Activated CD4-positive, alpha-beta T cell treated with anti-CD3 and anti-CD28 coated beads, Interleukin-2, amount 10 ng/mL, durations not matched to agents 24 days and 14 days (primary cell): ENCODE results near the gene LPAR5. TPM values are rescaled to one million over a fixed set of nuclear protein-coding genes. Genes with fewer than 3 reads are reported as not detected.
A peak's percentile ranks its signal among the peaks of the same experiment; 100 is the strongest.

Source experiments
- DNase-seq: peaks from one replicate; pipeline ENCODE4 v3.0.0; 2022
- H3K27ac Mint-ChIP-seq: one replicate; pipeline ENCODE4 v1.8.0; 2022; ENCODE audit warnings: mild to moderate bottlenecking, mixed read lengths
- H3K27me3 Mint-ChIP-seq: one replicate; pipeline ENCODE4 v1.8.0; 2022; ENCODE audit warnings: mixed read lengths
- H3K36me3 Mint-ChIP-seq: one replicate; pipeline ENCODE4 v1.8.0; 2022; ENCODE audit warnings: low read depth, mild to moderate bottlenecking, mixed read lengths
- H3K4me1 Mint-ChIP-seq: one replicate; pipeline ENCODE4 v1.8.0; 2021; ENCODE audit warnings: mixed read lengths
- H3K4me3 Mint-ChIP-seq: one replicate; pipeline ENCODE4 v1.8.0; 2022; ENCODE audit warnings: mild to moderate bottlenecking, moderate library complexity, mixed read lengths
- H3K9me3 Mint-ChIP-seq: one replicate; pipeline ENCODE4 v1.8.0; 2021; ENCODE audit warnings: mixed read lengths
- intact Hi-C: fragments of 100-400 bp; cut with micrococcal nuclease; formaldehyde crosslinking; loops from one replicate; pipeline ENCODE4 v1.15.1; 2023
- total RNA-seq: library from RNA; stranded (reverse); gene quantifications from 2 replicates; pipeline ENCODE4 v1.2.3, GENCODE V29; 2022

LPAR5 gene
- total RNA-seq, 1 donor from 2014 or later, result 4.2 TPM

GRCh38 chr12:6575648-6576047 lies 60.1 kb downstream of the LPAR5 start:
- Mint-ChIP-seq H3K27me3 (no peaks in the 10 kb centered on the region), H3K4me3 (no peak overlapping the region), H3K4me1 (peaks cover 17% of the 10 kb centered on the region), H3K36me3 (peaks cover 67% of the 10 kb centered on the region), H3K9me3 (no peaks in the 10 kb centered on the region), H3K27ac (peak overlapping the region; percentile 51)
- no peak for DNase-seq
- intact Hi-C loops, result no loop called here

DNA sequence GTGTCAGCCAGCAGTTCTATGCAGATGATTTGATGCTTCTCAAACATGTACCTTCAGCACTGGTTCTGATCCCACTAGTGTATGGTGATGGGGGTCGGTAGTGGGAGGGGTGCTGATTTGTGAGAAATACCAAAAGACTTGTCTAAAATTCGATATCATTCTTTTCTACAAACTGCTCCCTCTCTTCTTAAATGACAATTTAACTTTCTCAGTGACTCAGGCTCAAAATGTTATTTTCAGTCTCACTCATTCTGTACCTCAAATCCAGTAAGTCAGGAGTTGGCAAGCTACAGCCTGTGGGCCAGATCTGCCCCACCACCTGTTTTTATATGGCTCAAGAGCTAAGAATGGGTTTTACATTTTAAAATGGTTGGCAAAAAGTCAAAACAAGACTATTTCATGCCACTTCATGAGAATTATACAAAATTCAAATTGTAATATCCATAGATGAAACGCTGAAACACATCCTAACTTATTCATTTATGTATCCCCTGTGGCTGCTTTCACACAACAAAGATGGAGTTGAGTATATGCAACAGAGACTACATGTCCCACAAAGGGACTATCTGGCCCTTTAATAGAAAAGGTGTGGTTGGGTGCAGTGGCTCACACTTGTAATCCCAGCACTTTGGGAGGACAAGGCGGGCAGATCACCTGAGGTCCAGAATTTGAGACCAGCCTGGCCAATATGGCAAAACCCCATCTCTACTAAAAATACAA lies 61.0 kb downstream of the LPAR5 start:
- intact Hi-C loops, result no loop called here
- H3K9me3 Mint-ChIP-seq, result no peaks in the 10 kb centered on the region
- peak overlapping the region; percentile 9 for H3K27ac Mint-ChIP-seq
- H3K4me1 Mint-ChIP-seq, result peaks cover 17% of the 10 kb centered on the region
- no peak for DNase-seq
- H3K27me3 Mint-ChIP-seq, result no peaks in the 10 kb centered on the region
- H3K36me3 Mint-ChIP-seq, result peaks cover 70% of the 10 kb centered on the region
- no peak overlapping the region for H3K4me3 Mint-ChIP-seq

- DNase-seq, result no peak
- Mint-ChIP-seq H3K27ac (no peak overlapping the region), H3K9me3 (no peaks in the 10 kb centered on the region), H3K27me3 (no peaks in the 10 kb centered on the region), H3K36me3 (peaks cover 72% of the 10 kb centered on the region), H3K4me1 (peaks cover 19% of the 10 kb centered on the region), H3K4me3 (no peak overlapping the region)
- intact Hi-C loops, result no loop called here
Measured at GRCh38 chr12:6573001-6573400, 62.8 kb downstream of the LPAR5 start.

DNA sequence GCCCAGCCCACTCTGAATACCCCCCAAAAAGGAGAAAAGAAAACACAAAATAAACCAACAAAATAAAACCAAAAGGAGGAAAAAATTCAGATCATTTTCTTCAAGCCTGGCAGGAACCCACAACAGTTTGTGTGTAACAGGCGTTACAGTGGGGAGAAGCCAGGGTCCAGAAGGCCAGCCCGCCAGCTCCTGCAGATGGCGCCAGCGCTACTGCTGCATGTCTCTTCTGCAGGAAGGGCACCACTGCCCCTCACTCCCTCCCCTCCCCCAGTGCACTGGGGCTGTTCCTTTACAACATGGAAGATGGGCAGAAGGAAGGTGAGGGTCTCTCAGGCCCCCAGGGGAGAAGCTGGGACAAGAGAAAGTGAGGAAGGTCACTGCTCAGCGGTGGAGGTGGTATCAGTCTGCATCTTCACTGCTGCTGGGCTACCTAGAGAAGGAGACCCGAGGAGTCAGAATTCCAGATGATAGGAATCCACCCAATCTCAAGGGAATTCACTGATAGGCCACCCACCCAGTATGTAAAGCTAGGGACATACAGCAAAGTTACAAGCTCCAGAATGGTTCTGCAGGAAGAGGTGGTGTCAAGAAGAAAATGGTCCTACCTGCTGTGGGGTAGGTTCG lies 65.4 kb downstream of the LPAR5 start:
- H3K4me3 Mint-ChIP-seq, result no peak overlapping the region
- H3K9me3 Mint-ChIP-seq, result no peaks in the 10 kb centered on the region

DNA sequence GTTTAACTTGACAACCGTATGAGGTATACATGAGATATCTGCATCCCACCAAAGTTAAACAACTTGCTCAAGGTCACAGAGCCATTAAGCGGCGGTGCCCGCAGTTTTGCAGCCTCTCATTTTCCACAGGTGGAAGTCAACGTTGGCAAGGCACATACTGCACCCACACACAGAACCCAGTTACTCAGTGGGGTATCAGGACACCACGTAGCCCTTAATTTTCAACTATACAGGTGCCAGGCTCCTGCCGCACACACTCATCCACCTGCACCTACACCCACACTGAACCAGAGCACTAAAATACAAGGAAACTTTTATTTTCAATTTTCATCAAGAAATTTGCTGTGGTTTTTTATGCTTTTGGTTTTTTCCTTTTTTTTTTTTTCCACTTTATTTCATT lies 66.0 kb downstream of the LPAR5 start:
- DNase-seq, result no peak
- peaks cover 73% of the 10 kb centered on the region for H3K36me3 Mint-ChIP-seq
- intact Hi-C loops, result loop anchor here (2.0 to 5.0 kb wide), 5 partner anchors 35 to 283 kb away; partner anchors contain the start of genes CDCA3, CHD4, GAPDH and ING4
- H3K4me3 Mint-ChIP-seq, result peak overlapping the region; percentile 98
- no peaks in the 10 kb centered on the region for H3K27me3 Mint-ChIP-seq
- no peak overlapping the region for H3K27ac Mint-ChIP-seq
- peaks cover 30% of the 10 kb centered on the region for H3K4me1 Mint-ChIP-seq
- H3K9me3 Mint-ChIP-seq, result no peaks in the 10 kb centered on the region

More for the DNA sequence above, 65.4 kb downstream of the LPAR5 start:
- Mint-ChIP-seq H3K36me3 (peaks cover 74% of the 10 kb centered on the region), H3K4me1 (peaks cover 31% of the 10 kb centered on the region), H3K27ac (peak overlapping the region; percentile 50), H3K27me3 (no peaks in the 10 kb centered on the region)
- DNase-seq, result peak; percentile 81
- intact Hi-C loops, result no loop called here

DNA sequence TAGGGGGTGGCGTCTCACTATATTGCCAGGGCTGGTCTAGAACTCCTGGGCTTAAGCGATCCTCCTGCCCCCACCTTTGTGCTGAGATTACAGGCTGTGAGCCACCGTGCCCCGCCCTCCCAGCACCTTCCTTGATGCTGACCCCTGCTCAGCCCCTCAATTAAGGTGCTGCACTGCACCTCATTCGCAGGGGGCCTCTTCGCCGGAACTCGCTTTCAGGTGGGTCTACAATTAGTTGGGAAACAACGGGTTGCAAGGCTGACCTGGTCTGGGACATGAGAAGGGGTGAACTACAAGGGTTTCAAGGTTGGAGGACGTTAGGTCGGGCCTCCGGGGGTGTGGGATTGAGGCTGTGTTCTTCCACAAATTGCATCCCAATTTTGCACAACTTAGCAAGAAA lies 66.4 kb downstream of the LPAR5 start:
- H3K4me3 Mint-ChIP-seq, result peak overlapping the region; percentile 98
- H3K27me3 Mint-ChIP-seq, result no peaks in the 10 kb centered on the region
- no peak for DNase-seq
- no peaks in the 10 kb centered on the region for H3K9me3 Mint-ChIP-seq
- H3K27ac Mint-ChIP-seq, result no peak overlapping the region
- intact Hi-C loops, result loop anchor here (2.0 to 5.0 kb wide), 5 partner anchors 35 to 283 kb away; partner anchors contain the start of genes CDCA3, CHD4, GAPDH and ING4
- H3K36me3 Mint-ChIP-seq, result peaks cover 74% of the 10 kb centered on the region
- peaks cover 28% of the 10 kb centered on the region for H3K4me1 Mint-ChIP-seq

Other genes starting within 250 kb of the LPAR5 start
- 74.0 and 77.7 TPM in 2 replicates for gene CD27, start 191.0 kb downstream of the LPAR5 start, total RNA-seq
- gene TAPBPL, start 183.9 kb downstream of the LPAR5 start, total RNA-seq, result 31.9 and 33.0 TPM in 2 replicates
- 50.0 and 51.2 TPM in 2 replicates for gene VAMP1, start 165.3 kb downstream of the LPAR5 start, total RNA-seq
- gene MRPL51, start 142.7 kb downstream of the LPAR5 start, total RNA-seq, result 277 and 280 TPM in 2 replicates
- gene NCAPD2, start 141.9 kb downstream of the LPAR5 start, total RNA-seq, result 104 and 106 TPM in 2 replicates
- gene GAPDH, start 101.4 kb downstream of the LPAR5 start, total RNA-seq, result 4,585 and 4,599 TPM in 2 replicates
- gene IFFO1, start 79.9 kb downstream of the LPAR5 start, total RNA-seq, result 16.0 and 16.9 TPM in 2 replicates
- gene NOP2, start 67.7 kb downstream of the LPAR5 start, total RNA-seq, result 192 and 193 TPM in 2 replicates
- 356 and 363 TPM in 2 replicates for gene CHD4, start 28.6 kb downstream of the LPAR5 start, total RNA-seq
- 0.47 and 0.64 TPM in 2 replicates for gene ACRBP, start 11.5 kb upstream of the LPAR5 start, total RNA-seq
- 13.7 and 15.8 TPM in 2 replicates for gene ING4, start 27.2 kb upstream of the LPAR5 start, total RNA-seq
- gene ZNF384, start 53.4 kb upstream of the LPAR5 start, total RNA-seq, result 83.6 and 84.4 TPM in 2 replicates
- 0.09 TPM in 1 of 2 replicates, not detected in the other for gene PIANP, start 64.9 kb upstream of the LPAR5 start, total RNA-seq
- gene COPS7A, start 88.1 kb upstream of the LPAR5 start, total RNA-seq, result 39.5 and 44.8 TPM in 2 replicates
- gene MLF2, start 117.2 kb upstream of the LPAR5 start, total RNA-seq, result 163 and 180 TPM in 2 replicates
- 245 and 267 TPM in 2 replicates for gene PTMS, start 130.4 kb upstream of the LPAR5 start, total RNA-seq
- 253 and 269 TPM in 2 replicates for gene LAG3, start 136.6 kb upstream of the LPAR5 start, total RNA-seq
- gene CD4, start 153.6 kb upstream of the LPAR5 start, total RNA-seq, result 264 and 271 TPM in 2 replicates
- gene GPR162, start 185.9 kb upstream of the LPAR5 start, total RNA-seq, result 0.21 and 0.43 TPM in 2 replicates
- gene P3H3, start 192.4 kb upstream of the LPAR5 start, total RNA-seq, result 4.1 and 4.7 TPM in 2 replicates
- 1.6 and 1.7 TPM in 2 replicates for gene GNB3, start 205.0 kb upstream of the LPAR5 start, total RNA-seq
- gene CDCA3, start 215.3 kb upstream of the LPAR5 start, total RNA-seq, result 32.6 and 33.7 TPM in 2 replicates
- 121 TPM in 2 replicates for gene USP5, start 216.2 kb upstream of the LPAR5 start, total RNA-seq
- gene TPI1, start 231.6 kb upstream of the LPAR5 start, total RNA-seq, result 1,614 and 1,630 TPM in 2 replicates
- gene SPSB2, start 237.3 kb upstream of the LPAR5 start, total RNA-seq, result 3.4 TPM in 2 replicates